ENCODE results near the gene IRAK2.

The IRAK2 gene

GRCh38 chr3:10192953-10193691 is 28.4 kb downstream of the IRAK2 start:
- DNase-seq = peak; percentile 90

- no peak for DNase-seq
Measured at GRCh38 chr3:10193692-10194327, 29.1 kb downstream of the IRAK2 start.

GRCh38 chr3:10194328-10195071 is 29.8 kb downstream of the IRAK2 start:
- no peak for DNase-seq

- DNase-seq = no peak
Measured at GRCh38 chr3:10195366-10196089, 30.8 kb downstream of the IRAK2 start.

- no peak for DNase-seq
Measured at GRCh38 chr3:10196389-10197052, 31.8 kb downstream of the IRAK2 start.

- DNase-seq = no peak
Measured at GRCh38 chr3:10198226-10198625, 33.5 kb downstream of the IRAK2 start.

- DNase-seq = peak; percentile 32
Measured at GRCh38 chr3:10198761-10199649, 34.3 kb downstream of the IRAK2 start.

- DNase-seq = peak; percentile 4
Measured at GRCh38 chr3:10204921-10205320, 40.2 kb downstream of the IRAK2 start.

GRCh38 chr3:10205451-10206165 is 40.9 kb downstream of the IRAK2 start:
- peak; percentile 95 for DNase-seq

GRCh38 chr3:10206166-10206511 is 41.4 kb downstream of the IRAK2 start:
- no peak for DNase-seq

- no peak for DNase-seq
Measured at GRCh38 chr3:10213156-10213792, 48.6 kb downstream of the IRAK2 start.

GRCh38 chr3:10215578-10216368 is 51.1 kb downstream of the IRAK2 start:
- DNase-seq = no peak

- no peak for DNase-seq
Measured at GRCh38 chr3:10217359-10217758, 52.6 kb downstream of the IRAK2 start.

- no peak for DNase-seq
Measured at GRCh38 chr3:10219737-10220136, 55.0 kb downstream of the IRAK2 start.

- peak; percentile 18 for DNase-seq
Measured at GRCh38 chr3:10223676-10224639, 59.2 kb downstream of the IRAK2 start.

- peak; percentile 63 for DNase-seq
Measured at GRCh38 chr3:10224794-10225665, 60.3 kb downstream of the IRAK2 start.

GRCh38 chr3:10226293-10226692 is 61.6 kb downstream of the IRAK2 start:
- DNase-seq = no peak

All from HCEC 1CT (cell line).